Neural progenitor cell (in vitro differentiated cells): ENCODE measurements around the gene SLC6A17. TPM values are rescaled to one million over a fixed set of nuclear protein-coding genes. Genes with fewer than 3 reads are reported as not detected.
A peak's percentile ranks its signal among the peaks of the same experiment; 100 is the strongest.

ENCODE experiments used
- DNase-seq: peaks from one replicate; pipeline ENCODE4 v3.0.0-alpha.2; 2016; ENCODE audit warnings: low spot score
- H2AFZ ChIP-seq: fragments of 200-600 bp; sonication (generic); replicated peaks from 2 replicates; pipeline ENCODE4 v1.6.1; 2016; ENCODE audit warnings: antibody characterized with exemption
- H3F3A ChIP-seq: fragments of 200-600 bp; sonication (generic); 2 replicates; pipeline ENCODE4 v1.6.1; 2016; ENCODE audit warnings: antibody characterized with exemption, low read depth
- H3K27ac ChIP-seq: fragments of 200-600 bp; sonication (generic); 2 replicates; pipeline ENCODE4 v1.5.1; 2016; ENCODE audit warnings: mild to moderate bottlenecking
- H3K27me3 ChIP-seq: fragments of 200-600 bp; sonication (generic); 2 replicates; pipeline ENCODE4 v1.6.1; 2016; ENCODE audit warnings: mild to moderate bottlenecking, moderate library complexity
- H3K36me3 ChIP-seq: fragments of 200-600 bp; sonication (generic); 2 replicates; pipeline ENCODE4 v1.5.1; 2016
- H3K4me1 ChIP-seq: fragments of 200-600 bp; sonication (generic); 2 replicates; pipeline ENCODE4 v1.6.1; 2016; ENCODE audit warnings: mixed run types
- H3K4me2 ChIP-seq: fragments of 200-600 bp; sonication (generic); 2 replicates; pipeline ENCODE4 v1.6.1; 2016
- H3K4me3 ChIP-seq: fragments of 200-600 bp; sonication (generic); 2 replicates; pipeline ENCODE4 v1.5.1; 2016
- H3K79me2 ChIP-seq: fragments of 200-600 bp; sonication (generic); 2 replicates; pipeline ENCODE4 v1.6.1; 2016; ENCODE audit warnings: low read depth
- H3K9ac ChIP-seq: fragments of 200-600 bp; sonication (generic); 2 replicates; pipeline ENCODE4 v1.6.1; 2016
- H3K9me3 ChIP-seq: fragments of 200-600 bp; sonication (generic); 2 replicates; pipeline ENCODE4 v1.5.1; 2016; ENCODE audit warnings: low read depth
- H4K20me1 ChIP-seq: fragments of 200-600 bp; sonication (generic); 2 replicates; pipeline ENCODE4 v1.6.1; 2016; ENCODE audit warnings: low read depth
- H3K27ac Mint-ChIP-seq: 3 replicates; pipeline ENCODE4 v1.8.0; 2021; ENCODE audit warnings: mixed read lengths
- H3K27me3 Mint-ChIP-seq: 2 replicates; pipeline ENCODE4 v1.8.0; 2022; ENCODE audit warnings: low read depth, mild to moderate bottlenecking, inconsistent platforms, moderate library complexity, mixed read lengths; ENCODE audit not compliant: insufficient read depth
- H3K36me3 Mint-ChIP-seq: 3 replicates; pipeline ENCODE4 v1.8.0; 2021; ENCODE audit warnings: mixed read lengths
- H3K4me1 Mint-ChIP-seq: 3 replicates; pipeline ENCODE4 v1.8.0; 2021; ENCODE audit warnings: mixed read lengths
- H3K4me3 Mint-ChIP-seq: 3 replicates; pipeline ENCODE4 v1.8.0; 2021; ENCODE audit warnings: mild to moderate bottlenecking, moderate library complexity, mixed read lengths
- H3K9me3 Mint-ChIP-seq: 3 replicates; pipeline ENCODE4 v1.8.0; 2020; ENCODE audit warnings: mixed read lengths
- CTCF ChIP-seq: fragments of 200-600 bp; sonication (generic); IDR thresholded peaks from 2 replicates; pipeline ENCODE4 v1.5.1; 2017; ENCODE audit warnings: antibody characterized with exemption, mild to moderate bottlenecking
- EZH2 ChIP-seq: fragments of 200-600 bp; sonication (generic); IDR thresholded peaks from 2 replicates; pipeline ENCODE4 v1.6.1; 2017; ENCODE audit warnings: antibody characterized with exemption, mild to moderate bottlenecking, moderate library complexity
- EZH2phosphoT487 ChIP-seq: fragments of 200-600 bp; sonication (generic); IDR thresholded peaks from 2 replicates; pipeline ENCODE4 v1.6.1; 2017; ENCODE audit warnings: antibody characterized with exemption
- total RNA-seq: library from RNA; depleted of rRNA; stranded (reverse); fragments of >200 nt; gene quantifications from 2 replicates; pipeline ENCODE4 v1.2.3, GENCODE V29; 2015; ENCODE audit warnings: low replicate concordance

Gene SLC6A17
- total RNA-seq, 1 donor from 2014 or later, result not detected

- Histone ChIP-seq H3K4me2 (no peak overlapping the region), H3F3A (no peaks in the 10 kb centered on the region), H3K27me3 (no peaks in the 10 kb centered on the region), H3K9ac (no peak overlapping the region), H3K36me3 (no peaks in the 10 kb centered on the region), H3K4me3 (no peak overlapping the region), H4K20me1 (no peaks in the 10 kb centered on the region), H3K9me3 (no peaks in the 10 kb centered on the region), H3K27ac (no peak overlapping the region), H3K4me1 (peaks cover 17% of the 10 kb centered on the region), H2AFZ (no peak overlapping the region), H3K79me2 (no peaks in the 10 kb centered on the region)
- H3K4me1 Mint-ChIP-seq, result peaks cover 23% of the 10 kb centered on the region
- no peak overlapping the region for H3K27ac Mint-ChIP-seq
- no peaks in the 10 kb centered on the region for H3K36me3 Mint-ChIP-seq
- H3K27me3 Mint-ChIP-seq, result peaks cover 2% of the 10 kb centered on the region
- H3K9me3 Mint-ChIP-seq, result no peaks in the 10 kb centered on the region
- TF ChIP-seq EZH2, result no peak
- TF ChIP-seq EZH2phosphoT487, result no peak
- no peak for TF ChIP-seq CTCF
- no peak overlapping the region for H3K4me3 Mint-ChIP-seq
- DNase-seq, result no peak
Observed at GRCh38 chr1:110230381-110231199, 80.3 kb downstream of the SLC6A17 start.

GRCh38 chr1:110233861-110234260 lies 83.6 kb downstream of the SLC6A17 start:
- Mint-ChIP-seq H3K9me3 (no peaks in the 10 kb centered on the region), H3K4me3 (no peak overlapping the region), H3K27ac (peak overlapping the region; percentile 89), H3K4me1 (peaks cover 28% of the 10 kb centered on the region), H3K36me3 (no peaks in the 10 kb centered on the region), H3K27me3 (peaks cover 4% of the 10 kb centered on the region)
- H4K20me1 ChIP-seq, result no peaks in the 10 kb centered on the region
- no peaks in the 10 kb centered on the region for H3K27me3 ChIP-seq
- H3K9me3 ChIP-seq, result no peaks in the 10 kb centered on the region
- no peak overlapping the region for H2AFZ ChIP-seq
- no peak overlapping the region for H3K4me3 ChIP-seq
- H3K9ac ChIP-seq, result no peak overlapping the region
- no peak for DNase-seq
- H3K4me2 ChIP-seq, result no peak overlapping the region
- H3K27ac ChIP-seq, result no peak overlapping the region
- H3K79me2 ChIP-seq, result no peaks in the 10 kb centered on the region
- TF ChIP-seq CTCF (no peak), EZH2phosphoT487 (no peak), EZH2 (no peak)
- no peaks in the 10 kb centered on the region for H3K36me3 ChIP-seq
- H3F3A ChIP-seq, result no peaks in the 10 kb centered on the region
- H3K4me1 ChIP-seq, result peaks cover 19% of the 10 kb centered on the region

- no peak overlapping the region for H3K4me2 ChIP-seq
- H3K27me3 ChIP-seq, result no peaks in the 10 kb centered on the region
- Mint-ChIP-seq H3K4me1 (peaks cover 36% of the 10 kb centered on the region), H3K27ac (peak overlapping the region; percentile 91), H3K9me3 (no peaks in the 10 kb centered on the region), H3K27me3 (peaks cover 6% of the 10 kb centered on the region), H3K4me3 (no peak overlapping the region), H3K36me3 (no peaks in the 10 kb centered on the region)
- H3K79me2 ChIP-seq, result no peaks in the 10 kb centered on the region
- H3K36me3 ChIP-seq, result no peaks in the 10 kb centered on the region
- no peaks in the 10 kb centered on the region for H3K9me3 ChIP-seq
- H2AFZ ChIP-seq, result no peak overlapping the region
- H3K27ac ChIP-seq, result no peak overlapping the region
- no peaks in the 10 kb centered on the region for H4K20me1 ChIP-seq
- no peak overlapping the region for H3K4me3 ChIP-seq
- DNase-seq, result no peak
- H3K4me1 ChIP-seq, result peaks cover 19% of the 10 kb centered on the region
- TF ChIP-seq EZH2phosphoT487 (no peak), CTCF (no peak), EZH2 (no peak)
- H3K9ac ChIP-seq, result no peak overlapping the region
- H3F3A ChIP-seq, result no peaks in the 10 kb centered on the region
Observed at GRCh38 chr1:110234691-110235090, 84.4 kb downstream of the SLC6A17 start.
